Stimulated activated CD4-positive, alpha-beta T cell treated with anti-CD3 and anti-CD28 coated beads, Interleukin-15, amount 100 ng/mL, for 24 hours (primary cell): Measurements from ENCODE around the gene TMCO5A.

Source experiments
- DNase-seq: peaks from one replicate; pipeline ENCODE4 v3.0.0-alpha.2; 2020

The TMCO5A gene

GRCh38 chr15:37978231-37978630, 43.8 kb downstream of the TMCO5A start:
- DNase-seq = no peak

DNA sequence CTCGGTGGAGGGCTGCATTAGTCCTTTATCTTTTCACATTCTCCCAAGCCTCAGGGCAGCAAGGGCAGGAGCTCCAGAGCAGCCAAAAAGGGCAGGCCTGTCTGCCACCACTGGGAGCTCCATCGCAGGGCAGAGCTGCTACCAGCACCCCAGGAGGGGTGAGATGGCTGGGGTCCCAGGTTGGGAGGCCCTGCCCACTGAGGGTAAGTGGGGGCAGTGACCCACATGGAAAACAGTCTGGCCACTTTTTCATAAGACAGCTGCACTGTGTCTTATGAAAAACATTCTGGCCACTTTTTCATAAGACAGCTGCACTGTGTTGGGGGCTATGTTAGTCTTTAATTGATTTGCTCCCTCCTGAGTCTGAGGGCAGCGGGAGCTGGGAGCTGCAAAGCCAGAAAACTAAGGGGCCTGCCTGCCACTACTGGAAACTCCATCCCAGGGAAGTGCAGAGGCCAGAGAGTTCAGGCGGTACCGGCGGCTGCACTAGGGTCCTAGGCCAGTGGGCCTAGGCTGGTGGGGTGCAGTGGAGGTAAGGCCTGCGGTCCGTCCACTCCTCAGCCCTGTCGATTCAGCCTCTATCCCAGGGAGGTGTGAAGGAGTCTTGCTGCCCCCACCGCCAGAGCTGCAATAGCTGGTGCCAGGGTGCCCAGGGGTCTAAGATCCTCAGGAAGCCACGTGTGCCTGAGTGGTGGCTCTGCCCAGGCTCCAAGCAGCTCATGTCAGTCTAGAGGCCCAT, 45.4 kb downstream of the TMCO5A start:
- no peak for DNase-seq

DNA sequence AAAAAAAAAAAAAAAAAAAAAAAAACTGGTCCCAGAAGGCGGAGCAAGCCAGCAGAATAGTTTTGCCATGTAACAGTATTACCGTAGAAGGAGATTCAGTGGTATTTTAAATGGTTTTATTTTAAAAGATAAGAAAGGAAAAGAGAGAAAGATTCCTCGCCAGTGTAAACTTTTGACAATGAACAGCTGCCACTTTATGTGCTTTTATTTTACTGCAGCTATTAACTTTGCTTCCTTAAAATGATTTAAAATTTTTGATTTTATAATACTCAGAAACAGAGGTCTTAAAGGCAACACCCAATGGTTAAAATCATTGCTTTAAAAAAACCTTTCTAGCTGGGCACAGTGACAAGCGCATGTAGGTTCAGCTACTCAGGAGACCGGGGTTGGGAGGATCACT, 46.8 kb downstream of the TMCO5A start:
- DNase-seq = no peak

DNA sequence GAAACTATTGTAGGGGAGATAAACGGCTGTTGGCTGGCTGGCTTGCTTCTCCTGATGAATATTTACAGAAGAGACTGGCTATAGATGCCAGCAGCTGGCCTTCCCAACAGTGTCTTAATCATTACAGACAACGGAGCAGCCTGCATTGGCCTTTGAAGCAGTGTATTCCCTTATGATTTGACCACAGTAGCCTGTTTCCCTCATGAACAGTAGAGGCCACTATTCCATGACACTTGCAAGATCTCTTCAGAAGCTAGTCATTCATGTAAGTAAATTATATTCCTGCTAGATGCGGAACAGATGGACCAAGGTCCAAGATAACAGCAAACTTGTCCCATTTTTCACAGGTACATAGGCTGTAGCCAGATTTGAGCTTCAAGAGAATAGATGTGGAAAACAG, 47.3 kb downstream of the TMCO5A start:
- DNase-seq = no peak

- no peak for DNase-seq
Observed at GRCh38 chr15:37984368-37984767, 49.9 kb downstream of the TMCO5A start.

- DNase-seq = no peak
Observed at GRCh38 chr15:37995461-37996347, 61.3 kb downstream of the TMCO5A start.
